ENCODE results near the gene KRTAP5-2.

DNA sequence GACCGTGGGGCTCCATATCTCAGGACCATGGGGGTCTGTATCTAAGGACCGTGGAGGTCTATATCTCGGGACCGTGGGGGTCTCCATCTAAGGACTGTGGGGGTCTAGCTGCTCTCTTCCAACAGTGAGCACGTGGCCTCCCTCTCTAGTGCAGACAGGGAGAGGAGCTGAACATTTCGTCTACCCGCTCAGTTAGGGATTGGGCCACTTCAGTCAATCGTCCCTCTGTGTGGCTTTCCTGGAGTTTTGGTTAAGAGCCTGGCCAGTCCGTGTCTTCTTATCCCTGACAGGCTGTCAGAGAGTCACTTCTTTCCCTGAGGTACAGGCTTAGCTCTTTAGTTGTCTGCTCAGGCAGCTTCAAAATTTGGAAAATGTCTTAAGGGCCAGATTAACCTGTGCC, 16.1 kb downstream of the KRTAP5-2 start:
- TF ChIP-seq, protein P1, sequence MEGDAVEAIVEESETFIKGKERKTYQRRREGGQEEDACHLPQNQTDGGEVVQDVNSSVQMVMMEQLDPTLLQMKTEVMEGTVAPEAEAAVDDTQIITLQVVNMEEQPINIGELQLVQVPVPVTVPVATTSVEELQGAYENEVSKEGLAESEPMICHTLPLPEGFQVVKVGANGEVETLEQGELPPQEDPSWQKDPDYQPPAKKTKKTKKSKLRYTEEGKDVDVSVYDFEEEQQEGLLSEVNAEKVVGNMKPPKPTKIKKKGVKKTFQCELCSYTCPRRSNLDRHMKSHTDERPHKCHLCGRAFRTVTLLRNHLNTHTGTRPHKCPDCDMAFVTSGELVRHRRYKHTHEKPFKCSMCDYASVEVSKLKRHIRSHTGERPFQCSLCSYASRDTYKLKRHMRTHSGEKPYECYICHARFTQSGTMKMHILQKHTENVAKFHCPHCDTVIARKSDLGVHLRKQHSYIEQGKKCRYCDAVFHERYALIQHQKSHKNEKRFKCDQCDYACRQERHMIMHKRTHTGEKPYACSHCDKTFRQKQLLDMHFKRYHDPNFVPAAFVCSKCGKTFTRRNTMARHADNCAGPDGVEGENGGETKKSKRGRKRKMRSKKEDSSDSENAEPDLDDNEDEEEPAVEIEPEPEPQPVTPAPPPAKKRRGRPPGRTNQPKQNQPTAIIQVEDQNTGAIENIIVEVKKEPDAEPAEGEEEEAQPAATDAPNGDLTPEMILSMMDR (conservative IDR thresholded peaks at IDR 0.05): no peak
- TF ChIP-seq EZH2 (IDR thresholded peaks at IDR 0.05; ENCODE audit: low read depth): no peak

Data from PC-9 (cell line).